Measurements from ENCODE around the gene ARHGEF4. TPM values are rescaled to one million over a fixed set of nuclear protein-coding genes. Genes with fewer than 3 reads are reported as not detected.

The ARHGEF4 gene
- total RNA-seq, 4 donors from 2014 or later: 52.8 to 82.4 (median 73.3) TPM

DNA sequence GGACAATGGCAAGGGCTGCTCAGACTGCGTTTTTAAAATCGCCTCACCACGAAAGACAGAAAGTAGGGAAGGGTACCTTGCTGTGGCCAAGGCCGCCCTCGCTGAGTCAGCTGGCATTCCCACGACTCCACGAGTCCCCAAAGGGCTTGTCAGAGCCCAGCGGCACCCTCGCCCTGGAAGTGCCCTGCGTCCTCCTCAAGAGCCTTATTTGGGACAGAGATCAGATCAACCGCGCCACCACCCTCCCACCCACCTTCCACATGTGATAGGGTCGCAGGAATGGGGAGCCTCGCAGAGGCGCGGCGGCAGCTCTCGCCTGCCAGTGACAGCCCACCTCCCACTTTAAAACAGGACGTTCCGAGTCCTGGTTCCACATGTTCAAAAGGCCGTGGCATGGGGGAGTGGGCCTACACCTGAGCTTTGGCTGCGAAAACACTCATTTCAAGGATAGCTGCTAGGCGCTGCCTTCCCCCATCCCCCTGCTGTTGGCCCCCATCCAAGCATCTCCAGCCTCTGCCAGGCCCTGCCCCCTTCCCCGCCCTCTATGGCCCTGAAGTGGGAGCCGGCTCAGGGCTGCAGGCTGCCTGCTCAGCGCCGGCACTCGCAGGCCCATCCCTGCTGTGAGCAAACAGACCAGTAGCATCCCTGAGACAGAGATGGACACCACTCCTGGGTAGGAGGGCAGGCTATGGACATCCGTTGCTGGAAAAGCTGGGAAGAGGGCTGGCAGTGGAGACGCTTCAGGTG, 38.1 kb upstream of the ARHGEF4 start:
- no peaks in the 10 kb centered on the region for H3K36me3 ChIP-seq
- H3K27me3 ChIP-seq: no peaks in the 10 kb centered on the region
- peak overlapping the region; percentile 93 to 99 (median 95) for H3K27ac ChIP-seq
- 5 to 22% methylated on average over 4 to 11 of the region's 30 CpGs for WGBS, 2 donors
- peak overlapping the region; percentile 60 to 94 (median 72) for H3K4me3 ChIP-seq
- peaks cover 11 to 22% (median 14%) of the 10 kb centered on the region in 3 donors for H3K4me1 ChIP-seq
- no peak for TF ChIP-seq POLR2A (IDR thresholded peaks at IDR 0.05)
- TF ChIP-seq, protein P1, sequence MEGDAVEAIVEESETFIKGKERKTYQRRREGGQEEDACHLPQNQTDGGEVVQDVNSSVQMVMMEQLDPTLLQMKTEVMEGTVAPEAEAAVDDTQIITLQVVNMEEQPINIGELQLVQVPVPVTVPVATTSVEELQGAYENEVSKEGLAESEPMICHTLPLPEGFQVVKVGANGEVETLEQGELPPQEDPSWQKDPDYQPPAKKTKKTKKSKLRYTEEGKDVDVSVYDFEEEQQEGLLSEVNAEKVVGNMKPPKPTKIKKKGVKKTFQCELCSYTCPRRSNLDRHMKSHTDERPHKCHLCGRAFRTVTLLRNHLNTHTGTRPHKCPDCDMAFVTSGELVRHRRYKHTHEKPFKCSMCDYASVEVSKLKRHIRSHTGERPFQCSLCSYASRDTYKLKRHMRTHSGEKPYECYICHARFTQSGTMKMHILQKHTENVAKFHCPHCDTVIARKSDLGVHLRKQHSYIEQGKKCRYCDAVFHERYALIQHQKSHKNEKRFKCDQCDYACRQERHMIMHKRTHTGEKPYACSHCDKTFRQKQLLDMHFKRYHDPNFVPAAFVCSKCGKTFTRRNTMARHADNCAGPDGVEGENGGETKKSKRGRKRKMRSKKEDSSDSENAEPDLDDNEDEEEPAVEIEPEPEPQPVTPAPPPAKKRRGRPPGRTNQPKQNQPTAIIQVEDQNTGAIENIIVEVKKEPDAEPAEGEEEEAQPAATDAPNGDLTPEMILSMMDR (IDR thresholded peaks at IDR 0.05): no peak
- no peak for DNase-seq
- no peaks in the 10 kb centered on the region for H3K9me3 ChIP-seq
- intact Hi-C loops (cut with DNase I): loop anchor here (5.0 kb wide), 2 partner anchors 74 to 124 kb away; no protein-coding TSS in a partner anchor

DNA sequence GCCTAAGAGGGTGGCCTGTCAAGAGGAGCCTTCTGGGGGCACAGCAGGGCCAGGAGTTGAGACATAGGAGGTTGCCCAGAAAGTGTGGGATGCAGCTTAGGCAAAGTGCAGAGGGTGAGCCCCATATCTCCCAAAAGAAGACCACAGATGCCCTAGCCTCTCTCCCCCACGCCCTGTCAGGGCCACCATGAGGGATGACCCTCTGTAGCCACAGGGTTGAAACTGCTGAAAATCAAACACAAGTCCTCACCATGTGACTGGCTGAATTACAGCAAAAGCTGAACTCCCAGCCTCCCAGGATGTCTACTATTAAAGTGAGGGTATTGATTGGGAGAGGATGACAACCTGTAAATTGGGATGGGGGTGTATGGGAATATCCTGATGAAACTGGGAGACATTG, 37.4 kb upstream of the ARHGEF4 start:
- Histone ChIP-seq H3K27ac (no peak overlapping the region), H3K9me3 (no peaks in the 10 kb centered on the region), H3K36me3 (no peaks in the 10 kb centered on the region), H3K4me3 (no peak overlapping the region), H3K27me3 (no peaks in the 10 kb centered on the region), H3K4me1 (peaks cover 11 to 22% (median 14%) of the 10 kb centered on the region in 3 donors)
- TF ChIP-seq, protein P1 (IDR thresholded peaks at IDR 0.05): no peak
- no peak for TF ChIP-seq POLR2A (IDR thresholded peaks at IDR 0.05)
- no peak for DNase-seq
- intact Hi-C loops (cut with DNase I): loop anchor here (5.0 kb wide), 2 partner anchors 73 to 123 kb away; no protein-coding TSS in a partner anchor
- 100% methylated on average over 1 of the region's 1 CpG; no CpG with 5 or more reads in 1 of the 2 donors for WGBS, 2 donors

DNA sequence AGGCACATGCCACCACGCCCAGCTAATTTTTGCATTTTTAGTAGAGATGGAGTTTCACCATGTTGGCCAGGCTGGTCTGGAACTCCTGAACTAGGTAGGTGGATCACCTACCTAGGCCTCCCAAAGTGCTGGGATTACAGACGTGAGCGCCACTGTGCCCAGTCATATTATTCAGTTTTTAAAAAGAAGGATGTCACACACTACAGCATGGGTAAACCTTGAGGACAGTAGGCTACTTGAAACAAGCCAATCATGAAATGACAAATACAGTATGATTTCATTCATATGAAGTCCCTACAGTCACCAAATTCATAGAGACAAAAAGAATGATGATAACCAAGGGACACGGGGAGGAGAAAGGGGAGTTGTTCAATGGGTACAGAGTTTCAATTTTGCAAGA, 31.1 kb upstream of the ARHGEF4 start:
- no peak for DNase-seq
- H3K27ac ChIP-seq: no peak overlapping the region

DNA sequence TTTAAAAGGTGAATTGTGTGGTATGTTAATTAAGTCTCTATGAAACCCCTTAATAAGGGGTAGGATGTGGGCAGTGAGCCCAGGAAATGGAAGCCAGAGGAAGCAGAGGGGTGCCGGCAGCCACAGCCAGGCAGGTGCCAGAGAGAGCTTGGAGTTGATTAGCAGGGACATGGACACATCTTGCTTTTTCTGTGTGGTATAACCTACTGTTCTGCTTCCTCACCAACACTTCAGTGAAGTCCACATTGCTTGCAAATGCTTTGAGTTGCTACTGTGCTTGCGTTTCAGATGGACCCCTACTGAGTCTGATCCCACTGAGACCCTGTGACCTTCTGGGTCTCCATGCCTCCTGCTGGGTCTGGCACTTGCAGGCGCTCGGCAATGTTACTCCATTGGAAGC, 30.3 kb upstream of the ARHGEF4 start:
- H3K4me3 ChIP-seq: no peak overlapping the region
- H3K27ac ChIP-seq: no peak overlapping the region
- TF ChIP-seq POLR2A (IDR thresholded peaks at IDR 0.05): no peak
- TF ChIP-seq, protein P1 (IDR thresholded peaks at IDR 0.05): no peak
- H3K9me3 ChIP-seq: no peaks in the 10 kb centered on the region
- DNase-seq: no peak
- no peaks in the 10 kb centered on the region for H3K36me3 ChIP-seq
- peaks cover 10 to 35% (median 17%) of the 10 kb centered on the region in 3 donors for H3K4me1 ChIP-seq
- intact Hi-C loops (cut with DNase I): no loop called here
- WGBS, 2 donors: 76 to 92% methylated on average over 4 of the region's 4 CpGs
- no peaks in the 10 kb centered on the region for H3K27me3 ChIP-seq

More for the DNA sequence above, 31.1 kb upstream of the ARHGEF4 start:
- Histone ChIP-seq H3K4me1 (peaks cover 10 to 35% (median 17%) of the 10 kb centered on the region in 3 donors), H3K36me3 (no peaks in the 10 kb centered on the region), H3K4me3 (no peak overlapping the region), H3K9me3 (no peaks in the 10 kb centered on the region), H3K27me3 (no peaks in the 10 kb centered on the region)
- WGBS, 2 donors: 64 to 70% methylated on average over 3 to 4 of the region's 4 CpGs
- no peak for TF ChIP-seq POLR2A (IDR thresholded peaks at IDR 0.05)
- TF ChIP-seq, protein P1 (IDR thresholded peaks at IDR 0.05): no peak
- intact Hi-C loops (cut with DNase I): no loop called here

DNA sequence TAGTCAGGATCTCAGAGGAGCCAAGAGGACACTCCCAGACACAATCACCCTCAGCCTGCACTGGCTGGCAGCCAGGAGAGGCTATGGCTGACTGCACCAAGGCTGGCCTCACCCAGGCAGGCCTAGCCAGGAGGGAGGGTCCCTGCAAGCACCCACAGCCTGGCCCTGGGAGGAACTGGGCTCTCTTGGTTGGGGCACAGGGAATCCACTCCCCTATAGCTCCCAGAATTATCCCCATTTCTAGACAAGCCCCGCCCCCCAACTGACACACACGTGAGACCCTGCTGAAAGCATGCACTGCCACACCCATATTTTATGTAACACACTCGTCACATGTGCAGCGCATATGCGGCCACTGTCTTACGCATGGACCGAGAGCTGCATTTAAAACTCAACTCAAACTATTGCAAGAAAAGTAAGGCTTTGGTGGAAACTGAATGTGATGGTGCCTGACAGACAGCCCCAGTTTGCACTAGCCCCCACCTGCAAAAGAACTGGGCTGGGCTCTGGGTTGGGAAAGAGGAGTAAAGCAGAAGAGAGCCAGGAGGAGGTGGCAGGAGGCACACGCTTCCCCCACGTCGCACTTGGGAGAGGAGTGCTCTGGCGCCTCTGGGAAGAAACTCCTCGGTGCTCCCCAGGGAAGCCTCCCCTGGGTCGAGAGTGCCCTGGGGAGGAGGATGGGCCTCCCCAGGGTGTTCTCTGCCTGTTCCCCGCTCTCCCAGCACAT, 28.9 kb upstream of the ARHGEF4 start:
- WGBS, 2 donors: 31 to 52% methylated on average over 11 of the region's 14 CpGs
- intact Hi-C loops (cut with DNase I): no loop called here
- Histone ChIP-seq H3K9me3 (no peaks in the 10 kb centered on the region), H3K27me3 (no peaks in the 10 kb centered on the region), H3K4me3 (peak overlapping the region in 3 of 4 donors; percentile 1 to 44 (median 14)), H3K36me3 (no peaks in the 10 kb centered on the region), H3K4me1 (peaks cover 10 to 35% (median 17%) of the 10 kb centered on the region in 3 donors), H3K27ac (peak overlapping the region; percentile 91 to 93 (median 92))
- TF ChIP-seq, protein P1 (IDR thresholded peaks at IDR 0.05): no peak
- no peak for TF ChIP-seq POLR2A (IDR thresholded peaks at IDR 0.05)
- no peak for DNase-seq

Data from esophagus squamous epithelium (tissue), 5 donors.